NAMALWA (cell line): Measurements from ENCODE around the gene ANKRD13C.

Experiments used
- DNase-seq: peaks from one replicate; pipeline ENCODE4 v3.0.0-alpha.2; 2015; ENCODE audit warnings: low spot score

ANKRD13C gene

GRCh38 chr1:70220015-70220414 lies 134.5 kb downstream of the ANKRD13C start:
- DNase-seq, result peak; percentile 65

GRCh38 chr1:70211541-70211940 lies 143.0 kb downstream of the ANKRD13C start:
- no peak for DNase-seq

- DNase-seq, result no peak
These were observed 143.7 kb downstream of the ANKRD13C start for GRCh38 chr1:70210820-70211219.
